H1 (cell line): ENCODE results near the gene DGKZ. TPM values are rescaled to one million over a fixed set of nuclear protein-coding genes. Genes with fewer than 3 reads are reported as not detected.

ENCODE experiments used
- CTCF ChIA-PET: fragments of 300-600 bp; sonication (Branson Sonifier 250); formaldehyde crosslinking; loops from one replicate; lab custom pipeline; 2021; ENCODE audit not compliant: partially characterized antibody; lab: Charles Lee
- POLR2A ChIA-PET: fragments of 300-600 bp; sonication (Branson Sonifier 250); formaldehyde crosslinking; loops from one replicate; lab custom pipeline; 2021; ENCODE audit warnings: inconsistent platforms; ENCODE audit not compliant: partially characterized antibody; lab: Charles Lee
- DNase-seq, 2 experiments: peaks; one replicate each; pipeline versions ENCODE4 v3.0.0 to v3.0.0-alpha.2; 2010 to 2022; ENCODE audit warnings: low spot score in 2 of 2, low read depth in 1 of 2, mixed read lengths in 1 of 2
- FAIRE-seq: peaks from 2 replicates; lab custom pipeline; 2011; peaks lifted over from hg19 to GRCh38; lab: Jason Lieb, UNC
- H2AFZ ChIP-seq: 2 replicates; pipeline ENCODE4 v1.8.1; 2012; ENCODE audit warnings: low read length, inconsistent platforms
- H2AK5ac ChIP-seq: 2 replicates; pipeline ENCODE4 v1.6.1; 2013; ENCODE audit warnings: low read depth, low read length
- H2BK120ac ChIP-seq: replicated peaks from 2 replicates; pipeline ENCODE3; 2013; ENCODE audit warnings: low read depth, low read length, inconsistent platforms
- H2BK12ac ChIP-seq: 2 replicates; pipeline ENCODE4 v1.6.1; 2013; ENCODE audit warnings: low read depth, low read length
- H2BK15ac ChIP-seq: 2 replicates; pipeline ENCODE4 v1.6.1; 2013; ENCODE audit warnings: low read length
- H2BK20ac ChIP-seq: 2 replicates; pipeline ENCODE4 v1.6.1; 2013; ENCODE audit warnings: low read length
- H2BK5ac ChIP-seq: 2 replicates; pipeline ENCODE4 v1.6.1; 2013; ENCODE audit warnings: low read depth, low read length
- H3K14ac ChIP-seq: 2 replicates; pipeline ENCODE4 v1.6.1; 2013; ENCODE audit warnings: inconsistent platforms; ENCODE audit not compliant: insufficient read length
- H3K18ac ChIP-seq: 2 replicates; pipeline ENCODE4 v1.6.1; 2013; ENCODE audit warnings: low read length; ENCODE audit errors: extremely low read depth
- H3K23ac ChIP-seq: 2 replicates; pipeline ENCODE4 v1.6.1; 2013; ENCODE audit warnings: inconsistent platforms; ENCODE audit not compliant: insufficient read length
- H3K23me2 ChIP-seq: 2 replicates; pipeline ENCODE4 v1.6.1; 2013; ENCODE audit warnings: low read depth, low read length
- H3K27ac ChIP-seq: 2 replicates; pipeline ENCODE4 v1.6.1; 2011; ENCODE audit warnings: low read depth, low read length, inconsistent platforms
- H3K27me3 ChIP-seq, 4 experiments: replicated peaks in 1 of 4; 1 replicate in 1 of 4; 2 replicates in 3 of 4; pipeline versions ENCODE4 v1.6.1 to v1.8.1; 2011 to 2013; ENCODE audit warnings: low read length in 3 of 4, mild to moderate bottlenecking in 3 of 4, inconsistent platforms in 2 of 4, mixed read lengths in 2 of 4, moderate library complexity in 1 of 4; ENCODE audit not compliant: control insufficient read depth in 3 of 4, insufficient read depth in 3 of 4; ENCODE audit errors: extremely low read depth in 1 of 4
- H3K36me3 ChIP-seq, 4 experiments: 2 replicates each; pipeline versions ENCODE4 v1.6.1 to v1.8.1; 2011 to 2013; ENCODE audit warnings: mild to moderate bottlenecking in 4 of 4, low read length in 3 of 4, moderate library complexity in 2 of 4, control low read depth in 1 of 4, inconsistent platforms in 1 of 4; ENCODE audit not compliant: insufficient read depth in 4 of 4, control insufficient read depth in 2 of 4
- H3K4ac ChIP-seq: replicated peaks from 2 replicates; pipeline ENCODE3; 2013; ENCODE audit warnings: low read length, low read depth, mixed read lengths, inconsistent platforms; ENCODE audit not compliant: insufficient read length
- H3K4me1 ChIP-seq, 4 experiments: replicated peaks in 1 of 4; 1 replicate in 1 of 4; 2 replicates in 3 of 4; pipeline versions ENCODE4 v1.6.1 to v1.8.1; 2011 to 2013; ENCODE audit warnings: low read length in 3 of 4, inconsistent platforms in 2 of 4, mixed read lengths in 1 of 4; ENCODE audit not compliant: insufficient read depth in 4 of 4, control insufficient read depth in 3 of 4
- H3K4me2 ChIP-seq, 2 experiments: 2 replicates each; pipeline versions ENCODE4 v1.6.1 to v1.8.1; 2011 to 2013; ENCODE audit warnings: low read depth in 2 of 2, low read length in 2 of 2, control low read depth in 1 of 2, inconsistent platforms in 1 of 2, mild to moderate bottlenecking in 1 of 2; ENCODE audit not compliant: insufficient read depth in 1 of 2
- H3K4me3 ChIP-seq, 4 experiments: fragments of 200-600, 300-600 bp in 1 of 4; sonication (generic), shearing (Covaris generic), sonication (Bioruptor Twin) in 1 of 4; 2 replicates each; pipeline versions ENCODE4 v1.5.1 to v1.8.1; 2011 to 2016; ENCODE audit warnings: low read length in 4 of 4, low read depth in 3 of 4, control low read depth in 2 of 4, inconsistent platforms in 2 of 4, mild to moderate bottlenecking in 2 of 4, mixed read lengths in 1 of 4, moderate library complexity in 1 of 4; ENCODE audit not compliant: insufficient read depth in 2 of 4; ENCODE audit errors: extremely low read depth in 1 of 4
- H3K56ac ChIP-seq: replicated peaks from 2 replicates; pipeline ENCODE3; 2013; ENCODE audit warnings: low read depth, mild to moderate bottlenecking, mixed read lengths, low read length, inconsistent platforms; ENCODE audit not compliant: insufficient read length
- H3K79me1 ChIP-seq: 2 replicates; pipeline ENCODE4 v1.6.1; 2013; ENCODE audit warnings: low read depth, low read length, control low read depth
- H3K79me2 ChIP-seq, 2 experiments: 2 replicates each; pipeline versions ENCODE4 v1.6.1 to v1.8.1; 2012 to 2013; ENCODE audit warnings: low read length in 2 of 2, mild to moderate bottlenecking in 2 of 2, inconsistent platforms in 1 of 2; ENCODE audit not compliant: insufficient read depth in 2 of 2, control insufficient read depth in 1 of 2
- H3K9ac ChIP-seq, 4 experiments: replicated peaks in 1 of 4; 1 replicate in 1 of 4; 2 replicates in 3 of 4; pipeline versions ENCODE4 v1.6.1 to v1.8.1; 2011 to 2013; ENCODE audit warnings: low read depth in 3 of 4, low read length in 3 of 4, control low read depth in 2 of 4, mild to moderate bottlenecking in 2 of 4, moderate library complexity in 2 of 4, inconsistent platforms in 1 of 4; ENCODE audit errors: extremely low read depth in 1 of 4
- H3K9me3 ChIP-seq, 2 experiments: 2 replicates each; pipeline versions ENCODE4 v1.6.1 to v1.8.1; 2012 to 2013; ENCODE audit warnings: mild to moderate bottlenecking in 2 of 2, moderate library complexity in 2 of 2, control low read depth in 1 of 2, inconsistent platforms in 1 of 2, low read depth in 1 of 2, low read length in 1 of 2, mixed read lengths in 1 of 2; ENCODE audit not compliant: insufficient read depth in 2 of 2
- H4K20me1 ChIP-seq, 2 experiments: replicated peaks in 1 of 2; 2 replicates each; pipeline versions ENCODE3 to v1.8.1; 2011 to 2013; ENCODE audit warnings: inconsistent platforms in 2 of 2, low read length in 2 of 2, mild to moderate bottlenecking in 1 of 2; ENCODE audit not compliant: insufficient read depth in 2 of 2, control insufficient read depth in 1 of 2
- H4K5ac ChIP-seq: 2 replicates; pipeline ENCODE4 v1.6.1; 2013; ENCODE audit warnings: low read length, low read depth, mixed read lengths, inconsistent platforms; ENCODE audit not compliant: insufficient read length
- H4K8ac ChIP-seq: 2 replicates; pipeline ENCODE4 v1.8.0; 2013; ENCODE audit warnings: mild to moderate bottlenecking, moderate library complexity, low read length, inconsistent platforms; ENCODE audit not compliant: insufficient read depth; ENCODE audit errors: extremely low read depth
- H4K91ac ChIP-seq: replicated peaks from 2 replicates; pipeline ENCODE3; 2013; ENCODE audit warnings: low read length, mixed read lengths, inconsistent platforms; ENCODE audit not compliant: insufficient read length
- CBX5 ChIP-seq: fragments of 300-800, 300-1000 bp; sonication (generic); IDR thresholded peaks from 2 replicates; pipeline ENCODE4 v1.7.1; 2016; ENCODE audit warnings: antibody characterized with exemption, low read length, low read depth
- MAX ChIP-seq: IDR thresholded peaks from 2 replicates; pipeline ENCODE4 v1.6.1; 2012; ENCODE audit warnings: inconsistent platforms
- WGBS, 2 experiments: shearing (Covaris generic) in 1 of 2; methylation state at CpG; one replicate each; pipeline versions ENCODE4 v1.1.6 to v1.1.7; 2013 to 2015; ENCODE audit warnings: low lambda C conversion rate in 2 of 2, mixed read lengths in 2 of 2, inconsistent platforms in 1 of 2, low coverage in 1 of 2, missing lambda C conversion rate in 1 of 2; ENCODE audit not compliant: insufficient replicate concordance in 2 of 2, insufficient coverage in 1 of 2, insufficient read length in 1 of 2; ENCODE audit errors: extremely low coverage in 1 of 2, missing lambda C conversion rate in 1 of 2; 5-methylcytosine and 5-hydroxymethylcytosine counted together
- polyA plus RNA-seq, 7 experiments: library from polyadenylated mRNA; depleted of rRNA in 3 of 7; stranded (reverse) in 5 of 7; unstranded in 2 of 7; fragments of >200 nt in 5 of 7; fragments of 200-250 nt in 2 of 7; gene quantifications; 1 replicate in 5 of 7; 2 replicates in 1 of 7; 4 replicates in 1 of 7; pipeline versions ENCODE4 v1.2.1 to v1.2.3, GENCODE V29; 2011 to 2013; ENCODE audit warnings: missing spikeins in 2 of 7, mixed read lengths in 2 of 7
- total RNA-seq: library from RNA; stranded (reverse); fragmentation: NEBNext Ultra II Directional; extraction: Animal tissue kit (Norgen Biotek cat#: 25700); gene quantifications from 2 replicates; pipeline ENCODE4 v1.2.1, GENCODE V29; 2021

The DGKZ gene
- total and polyA plus RNA-seq, 2 of the 8 experiments (the other 6 are each of a cell fraction or from before 2014, with no cell fraction given), result 84.4 to 184 TPM

GRCh38 chr11:46308631-46309419 lies 38.4 kb upstream of the DGKZ start:
- H2BK15ac ChIP-seq, result peak overlapping the region; percentile 5; the same call in 1 of the 2 replicates
- no peak overlapping the region for H3K56ac ChIP-seq
- no peak overlapping the region for H4K91ac ChIP-seq
- no peak overlapping the region for H4K5ac ChIP-seq
- no peak overlapping the region for H3K4me3 ChIP-seq
- H4K8ac ChIP-seq, result no peak overlapping the region
- no peaks in the 10 kb centered on the region for H3K23me2 ChIP-seq
- no peak overlapping the region for H2AFZ ChIP-seq
- H2BK120ac ChIP-seq, result no peak overlapping the region
- ChIA-PET CTCF (interaction anchor here (0.7 to 38.0 kb wide), 31 partner anchors 11 to 838 kb away, joined by 3 to 858 read pairs (median 6); partner anchors contain the start of gene CREB3L1), POLR2A (interaction anchor here (1.1 to 11.7 kb wide), 10 partner anchors 10 to 69 kb away, joined by 3 to 77 read pairs (median 6); partner anchors contain the start of gene CREB3L1)
- 0 out of 2 replicates have a peak overlapping the region, but pooled peaks have one; percentile 19 for H2BK5ac ChIP-seq
- no peak overlapping the region for H2AK5ac ChIP-seq
- H4K20me1 ChIP-seq, result no peaks in the 10 kb centered on the region
- no peak overlapping the region for H2BK20ac ChIP-seq
- H3K36me3 ChIP-seq, result no peaks in the 10 kb centered on the region
- no peaks in the 10 kb centered on the region for H3K27me3 ChIP-seq
- no peak overlapping the region for H3K9ac ChIP-seq
- H3K4me1 ChIP-seq, result peaks cover 0 to 12% (median 7%) of the 10 kb centered on the region in 4 experiments; a peak in 6 of 7 replicates
- H3K23ac ChIP-seq, result no peak overlapping the region
- H3K14ac ChIP-seq, result no peak overlapping the region
- no peak overlapping the region for H3K4me2 ChIP-seq
- no peaks in the 10 kb centered on the region for H3K79me2 ChIP-seq
- H3K18ac ChIP-seq, result no peak overlapping the region; the same call in 1 of the 2 replicates
- DNase-seq (peak; percentile 60 to 89), FAIRE-seq (no peak)
- WGBS, 2 experiments, result 57% methylated on average over 12 of the region's 12 CpGs; no CpG with 5 or more reads in 1 of the 2 experiments
- H3K4ac ChIP-seq, result no peak overlapping the region
- H3K27ac ChIP-seq, result no peak overlapping the region
- H3K79me1 ChIP-seq, result no peaks in the 10 kb centered on the region
- no peaks in the 10 kb centered on the region for H3K9me3 ChIP-seq
- H2BK12ac ChIP-seq, result no peak overlapping the region
- TF ChIP-seq CBX5 (no peak), MAX (peak; percentile 51; the same call in 1 of the 2 replicates)
